Duodenal mucosa (tissue), 2 donors: ENCODE results near the gene FRMD4A.

Experiments used
- H3K27ac ChIP-seq: one replicate; pipeline ENCODE4 v1.7.0; 2013; ENCODE audit warnings: low read depth, low read length
- H3K27me3 ChIP-seq, 2 donors: one replicate each; pipeline ENCODE4 v1.7.0; 2013; ENCODE audit warnings: low read length in 2 of 2, control low read depth in 1 of 2; ENCODE audit not compliant: insufficient read depth in 2 of 2, control insufficient read depth in 1 of 2
- H3K36me3 ChIP-seq, 2 donors: one replicate each; pipeline ENCODE4 v1.7.0; 2013; ENCODE audit warnings: low read length in 2 of 2, control low read depth in 1 of 2; ENCODE audit not compliant: insufficient read depth in 2 of 2, control insufficient read depth in 1 of 2
- H3K4me1 ChIP-seq, 2 donors: one replicate each; pipeline ENCODE4 v1.7.0; 2013; ENCODE audit warnings: low read length in 2 of 2, control low read depth in 1 of 2; ENCODE audit not compliant: insufficient read depth in 2 of 2, control insufficient read depth in 1 of 2
- H3K4me3 ChIP-seq, 2 donors: one replicate each; pipeline ENCODE4 v1.7.0; 2013; ENCODE audit warnings: low read length in 2 of 2, low read depth in 1 of 2
- H3K9ac ChIP-seq, 2 donors: one replicate each; pipeline ENCODE4 v1.7.0; 2013; ENCODE audit warnings: low read length in 2 of 2, low read depth in 1 of 2
- H3K9me3 ChIP-seq, 2 donors: one replicate each; pipeline ENCODE4 v1.7.0; 2013; ENCODE audit warnings: low read length in 2 of 2, control low read depth in 1 of 2; ENCODE audit not compliant: control insufficient read depth in 1 of 2

The FRMD4A gene

GRCh38 chr10:14014423-14014822, 316.3 kb downstream of the FRMD4A start:
- Histone ChIP-seq H3K27ac (no peak overlapping the region), H3K9ac (no peak overlapping the region), H3K4me3 (no peak overlapping the region), H3K4me1 (no peaks in the 10 kb centered on the region), H3K9me3 (no peaks in the 10 kb centered on the region), H3K27me3 (no peaks in the 10 kb centered on the region), H3K36me3 (no peaks in the 10 kb centered on the region)

GRCh38 chr10:14010769-14011574, 319.8 kb downstream of the FRMD4A start:
- H3K4me1 ChIP-seq = peaks cover 0 to 4% of the 10 kb centered on the region in 2 donors
- H3K9ac ChIP-seq = no peak overlapping the region
- no peak overlapping the region for H3K4me3 ChIP-seq
- no peaks in the 10 kb centered on the region for H3K9me3 ChIP-seq
- no peaks in the 10 kb centered on the region for H3K36me3 ChIP-seq
- H3K27me3 ChIP-seq = no peaks in the 10 kb centered on the region
- no peak overlapping the region for H3K27ac ChIP-seq

GRCh38 chr10:14010101-14010558, 320.6 kb downstream of the FRMD4A start:
- H3K36me3 ChIP-seq = no peaks in the 10 kb centered on the region
- peaks cover 0 to 4% of the 10 kb centered on the region in 2 donors for H3K4me1 ChIP-seq
- no peaks in the 10 kb centered on the region for H3K9me3 ChIP-seq
- no peaks in the 10 kb centered on the region for H3K27me3 ChIP-seq
- no peak overlapping the region for H3K4me3 ChIP-seq
- H3K27ac ChIP-seq = no peak overlapping the region
- H3K9ac ChIP-seq = peak overlapping the region in 1 of 2 donors; percentile 28

- peak overlapping the region in 1 of 2 donors; percentile 28 for H3K9ac ChIP-seq
- peak overlapping the region in 1 of 2 donors; percentile 4 for H3K4me3 ChIP-seq
These were observed 321.2 kb downstream of the FRMD4A start for GRCh38 chr10:14009371-14010100.

GRCh38 chr10:14008740-14009080, 322.0 kb downstream of the FRMD4A start:
- Histone ChIP-seq H3K4me3 (peak overlapping the region; percentile 29 to 48), H3K9ac (peak overlapping the region in 1 of 2 donors; percentile 0)

More at GRCh38 chr10:14009371-14010100, 321.2 kb downstream of the FRMD4A start:
- Histone ChIP-seq H3K27ac (no peak overlapping the region), H3K4me1 (peaks cover 0 to 4% of the 10 kb centered on the region in 2 donors), H3K9me3 (no peaks in the 10 kb centered on the region), H3K36me3 (no peaks in the 10 kb centered on the region), H3K27me3 (no peaks in the 10 kb centered on the region)

GRCh38 chr10:14004536-14004935, 326.2 kb downstream of the FRMD4A start:
- Histone ChIP-seq H3K9me3 (no peaks in the 10 kb centered on the region), H3K4me1 (peaks cover 0 to 4% of the 10 kb centered on the region in 2 donors), H3K36me3 (no peaks in the 10 kb centered on the region), H3K9ac (no peak overlapping the region), H3K4me3 (no peak overlapping the region), H3K27me3 (no peaks in the 10 kb centered on the region), H3K27ac (no peak overlapping the region)

More at GRCh38 chr10:14008740-14009080, 322.0 kb downstream of the FRMD4A start:
- H3K9me3 ChIP-seq = no peaks in the 10 kb centered on the region
- H3K27me3 ChIP-seq = no peaks in the 10 kb centered on the region
- H3K4me1 ChIP-seq = peaks cover 0 to 4% of the 10 kb centered on the region in 2 donors
- H3K27ac ChIP-seq = no peak overlapping the region
- H3K36me3 ChIP-seq = no peaks in the 10 kb centered on the region

- Histone ChIP-seq H3K36me3 (no peaks in the 10 kb centered on the region), H3K4me3 (no peak overlapping the region), H3K9me3 (no peaks in the 10 kb centered on the region), H3K4me1 (peaks cover 0 to 4% of the 10 kb centered on the region in 2 donors), H3K27me3 (no peaks in the 10 kb centered on the region), H3K27ac (no peak overlapping the region), H3K9ac (no peak overlapping the region)
These were observed 327.1 kb downstream of the FRMD4A start for GRCh38 chr10:14003517-14004184.

- Histone ChIP-seq H3K4me3 (no peak overlapping the region), H3K27ac (no peak overlapping the region), H3K9me3 (no peaks in the 10 kb centered on the region), H3K27me3 (no peaks in the 10 kb centered on the region), H3K9ac (no peak overlapping the region), H3K36me3 (no peaks in the 10 kb centered on the region), H3K4me1 (no peaks in the 10 kb centered on the region)
These were observed 329.3 kb downstream of the FRMD4A start for GRCh38 chr10:14001298-14002040.

- Histone ChIP-seq H3K4me3 (no peak overlapping the region), H3K4me1 (no peaks in the 10 kb centered on the region), H3K27ac (no peak overlapping the region), H3K9ac (no peak overlapping the region), H3K36me3 (no peaks in the 10 kb centered on the region), H3K27me3 (no peaks in the 10 kb centered on the region), H3K9me3 (no peaks in the 10 kb centered on the region)
These were observed 332.4 kb downstream of the FRMD4A start for GRCh38 chr10:13998163-13998835.
